ENCODE data around the gene TBC1D23.
"Not testable (repeated sequence)": the region's sequence is repeated elsewhere in the genome, so short reads cannot be mapped to it uniquely, and the experiment has no call there.

The TBC1D23 gene

GRCh38 chr3:100310355-100310965, 49.7 kb downstream of the TBC1D23 start:
- no peak for FAIRE-seq

- peak; percentile 76 for FAIRE-seq
These were observed 50.2 kb downstream of the TBC1D23 start for GRCh38 chr3:100311011-100311410.

- FAIRE-seq = peak; percentile 49
These were observed 55.9 kb downstream of the TBC1D23 start for GRCh38 chr3:100316641-100317069.

- no peak for FAIRE-seq
These were observed 57.1 kb downstream of the TBC1D23 start for GRCh38 chr3:100317912-100318311.

GRCh38 chr3:100319951-100320350, 59.2 kb downstream of the TBC1D23 start:
- FAIRE-seq = no peak

- FAIRE-seq = no peak
These were observed 63.3 kb downstream of the TBC1D23 start for GRCh38 chr3:100324044-100324443.

- no peak for FAIRE-seq
These were observed 65.0 kb downstream of the TBC1D23 start for GRCh38 chr3:100325827-100326226.

GRCh38 chr3:100327377-100327776, 66.6 kb downstream of the TBC1D23 start:
- not testable (repeated sequence) for FAIRE-seq

GRCh38 chr3:100329800-100330489, 69.2 kb downstream of the TBC1D23 start:
- FAIRE-seq = no peak

- FAIRE-seq = no peak
These were observed 69.9 kb downstream of the TBC1D23 start for GRCh38 chr3:100330651-100331050.

- FAIRE-seq = no peak
These were observed 70.9 kb downstream of the TBC1D23 start for GRCh38 chr3:100331660-100332059.

GRCh38 chr3:100333051-100333450, 72.3 kb downstream of the TBC1D23 start:
- FAIRE-seq = no peak

- no peak for FAIRE-seq
These were observed 73.2 kb downstream of the TBC1D23 start for GRCh38 chr3:100333970-100334487.

- FAIRE-seq = no peak
These were observed 73.9 kb downstream of the TBC1D23 start, which contains the start of gene NIT2 for GRCh38 chr3:100334488-100335351. Gene NIT2 (plus strand): TSS chr3:100334757. CDS start chr3:100334792, 35 bp downstream.

- FAIRE-seq = no peak
These were observed 74.6 kb downstream of the TBC1D23 start for GRCh38 chr3:100335434-100335833.

- FAIRE-seq = not testable (repeated sequence)
These were observed 75.4 kb downstream of the TBC1D23 start for GRCh38 chr3:100336229-100336628.

- FAIRE-seq = no peak
These were observed 78.1 kb downstream of the TBC1D23 start for GRCh38 chr3:100338911-100339310.

GRCh38 chr3:100339786-100340185, 79.0 kb downstream of the TBC1D23 start:
- FAIRE-seq = no peak

GRCh38 chr3:100340527-100340926, 79.7 kb downstream of the TBC1D23 start:
- no peak for FAIRE-seq

- FAIRE-seq = no peak
These were observed 87.9 kb downstream of the TBC1D23 start for GRCh38 chr3:100348727-100349126.

GRCh38 chr3:100351770-100352169, 91.0 kb downstream of the TBC1D23 start:
- FAIRE-seq = not testable (repeated sequence)

- no peak for FAIRE-seq
These were observed 91.8 kb downstream of the TBC1D23 start for GRCh38 chr3:100352296-100353231.
